GM10248 (cell line): ENCODE measurements around the gene HNRNPA2B1.
"Not testable (repeated sequence)": the region's sequence is repeated elsewhere in the genome, so short reads cannot be mapped to it uniquely, and the experiment has no call there.

ENCODE experiments used
- CTCF ChIA-PET: fragments of 300-600 bp; sonication (Branson Sonifier 250); formaldehyde crosslinking; extraction: SDS; loops from one replicate; lab custom pipeline; 2021; ENCODE audit warnings: antibody characterized with exemption; lab: Yijun Ruan, JAX
- POLR2A ChIA-PET: fragments of 350-650 bp; sonication (Branson Sonifier 250); formaldehyde crosslinking; extraction: SDS; loops from one replicate; lab custom pipeline; 2020; ENCODE audit warnings: antibody characterized with exemption; lab: Yijun Ruan, JAX
- DNase-seq: peaks from one replicate; pipeline ENCODE4 v3.0.0; 2012; ENCODE audit errors: extremely low spot score
- CTCF ChIP-seq: IDR thresholded peaks from 2 replicates; pipeline ENCODE4 v1.5.1; 2012; ENCODE audit warnings: mild to moderate bottlenecking, low read depth; ENCODE audit errors: extremely low read depth, missing control alignments, control extremely low read depth

HNRNPA2B1 gene

GRCh38 chr7:26186364-26187311 is 13.9 kb downstream of the HNRNPA2B1 start:
- TF ChIP-seq CTCF: no peak
- POLR2A ChIA-PET: interaction anchor here (3.2 kb wide), 1 partner anchor 11 kb away, joined by 41 read pairs; no protein-coding TSS in a partner anchor
- CTCF ChIA-PET: interaction anchor here (1.0 to 3.5 kb wide), 5 partner anchors 11 to 293 kb away, joined by 3 to 48 read pairs (median 6); no protein-coding TSS in a partner anchor
- no peak for DNase-seq

GRCh38 chr7:26185844-26186180 is 14.7 kb downstream of the HNRNPA2B1 start:
- ChIA-PET POLR2A (no interaction called here), CTCF (interaction anchor here (1.0 to 1.6 kb wide), 3 partner anchors 12 to 292 kb away, joined by 3 to 4 read pairs (median 4); no protein-coding TSS in a partner anchor)

GRCh38 chr7:26185131-26185843 is 15.3 kb downstream of the HNRNPA2B1 start:
- DNase-seq: no peak
- TF ChIP-seq CTCF: no peak
- CTCF ChIA-PET: interaction anchor here (1.0 to 1.6 kb wide), 3 partner anchors 11 to 291 kb away, joined by 3 to 4 read pairs (median 4); no protein-coding TSS in a partner anchor
- POLR2A ChIA-PET: no interaction called here

More at GRCh38 chr7:26185844-26186180, 14.7 kb downstream of the HNRNPA2B1 start:
- DNase-seq: no peak
- no peak for TF ChIP-seq CTCF

- POLR2A ChIA-PET: not testable (repeated sequence)
- CTCF ChIA-PET: interaction anchor here (1.0 to 3.0 kb wide), 4 partner anchors 10 to 290 kb away, joined by 3 to 7 read pairs (median 4); no protein-coding TSS in a partner anchor
Measured at GRCh38 chr7:26184281-26185101, 16.1 kb downstream of the HNRNPA2B1 start.

GRCh38 chr7:26183545-26184280 is 16.8 kb downstream of the HNRNPA2B1 start:
- DNase-seq: no peak
- CTCF ChIA-PET: interaction anchor here (1.1 to 3.0 kb wide), 4 partner anchors 14 to 93 kb away, joined by 4 to 12 read pairs (median 6); no protein-coding TSS in a partner anchor
- TF ChIP-seq CTCF: no peak
- POLR2A ChIA-PET: interaction anchor here (0.5 to 1.3 kb wide), 5 partner anchors 7 to 289 kb away, joined by 3 to 6 read pairs (median 3); partner anchors contain the start of gene CBX3

More at GRCh38 chr7:26184281-26185101, 16.1 kb downstream of the HNRNPA2B1 start:
- DNase-seq: not testable (repeated sequence)

GRCh38 chr7:26182706-26183105 is 17.8 kb downstream of the HNRNPA2B1 start:
- ChIA-PET CTCF (interaction anchor here (0.8 to 3.0 kb wide), 7 partner anchors 9 to 290 kb away, joined by 3 to 12 read pairs (median 4); no protein-coding TSS in a partner anchor), POLR2A (interaction anchor here (0.7 to 1.3 kb wide), 6 partner anchors 10 to 288 kb away, joined by 3 to 5 read pairs (median 3); partner anchors contain the start of gene CBX3)
- no peak for DNase-seq
- no peak for TF ChIP-seq CTCF
